Right cardiac atrium (tissue), 5 donors: ENCODE data around the gene RELT. TPM values are rescaled to one million over a fixed set of nuclear protein-coding genes. Genes with fewer than 3 reads are reported as not detected.

Experiments used
- ATAC-seq, 2 donors: fragments of 200-7000 bp; cut with Tn5 transposase; one replicate each; pipeline versions ENCODE4 v1.8.0 to v1.9.1; 2020; ENCODE audit warnings: moderate library complexity in 2 of 2, mild to moderate bottlenecking in 1 of 2
- DNase-seq, 3 donors: peaks; one replicate each; pipeline ENCODE4 v3.0.0-alpha.2; 2020
- H3K27ac ChIP-seq: one replicate; pipeline ENCODE4 v1.5.1; 2013; ENCODE audit warnings: mild to moderate bottlenecking, low read length, control low read depth, moderate library complexity
- H3K27me3 ChIP-seq: one replicate; pipeline ENCODE4 v1.6.1; 2013; ENCODE audit not compliant: control insufficient read depth, insufficient read depth
- H3K4me1 ChIP-seq: one replicate; pipeline ENCODE4 v1.6.1; 2013; ENCODE audit warnings: low read length; ENCODE audit not compliant: control insufficient read depth, insufficient read depth
- H3K4me3 ChIP-seq: one replicate; pipeline ENCODE4 v1.5.1; 2013; ENCODE audit warnings: low read length, control low read depth
- H3K9me3 ChIP-seq: one replicate; pipeline ENCODE4 v1.6.1; 2013; ENCODE audit warnings: low read length; ENCODE audit not compliant: control insufficient read depth
- WGBS: extraction: QIAGEN DNeasy Blood & Tissue Kit; methylation state at CpG from one replicate; pipeline ENCODE4 v1.1.7; 2013; 5-methylcytosine and 5-hydroxymethylcytosine counted together
- intact Hi-C, 4 donors: fragments of 100-400 bp; cut with DNase I; formaldehyde crosslinking; loops; one replicate each; pipeline versions ENCODE4 v1.11.0 to v1.14.0; 2022 to 2023
- polyA plus RNA-seq: library from polyadenylated mRNA; stranded (reverse); fragments of 200-250 nt; gene quantifications from one replicate; pipeline ENCODE4 v1.2.3, GENCODE V29; 2013
- total RNA-seq, 4 donors: library from RNA; stranded (reverse); fragmentation: NEBNext Ultra II Directional; extraction: Animal tissue kit (Norgen Biotek cat#: 25700); gene quantifications; one replicate each; pipeline ENCODE4 v1.2.1, GENCODE V29; 2021
- donor health status: healthy with polysubstance abuse.
- donor health status: DM: no; HTN: yes; CAD: no.
- donor health status: DM: no; HTN: no; CAD: no.
- donor health status: DM: no; HTN: yes; CAD: no; lungs with severe emphysema.
- donor health status: DM: yes; HTN: yes; CAD: no.

RELT gene
- total and polyA plus RNA-seq, 5 donors = 3.9 to 11.2 (median 6.0) TPM

DNA sequence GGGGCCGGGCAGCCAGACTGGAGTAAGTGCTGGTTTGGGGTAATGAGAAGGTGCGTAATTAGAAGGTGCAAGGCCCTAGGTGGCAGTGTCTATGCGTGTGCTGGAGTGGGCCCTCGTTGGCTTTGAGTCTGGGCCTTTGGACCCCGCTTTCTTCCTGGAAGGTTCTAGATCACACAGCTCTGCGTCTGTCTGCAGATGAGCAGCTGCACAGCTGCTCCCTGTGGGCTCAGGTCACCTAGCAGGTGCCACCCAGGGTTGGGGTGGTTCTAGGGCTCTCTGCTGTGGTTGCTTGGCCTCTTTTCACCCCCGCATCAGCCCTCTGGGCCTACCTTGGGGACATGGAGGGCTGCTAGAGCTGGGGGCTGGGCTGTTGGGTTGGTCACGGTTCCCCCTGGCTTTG is 10.3 kb downstream of the RELT start:
- Histone ChIP-seq H3K4me3 (no peak overlapping the region), H3K27me3 (no peaks in the 10 kb centered on the region), H3K27ac (no peak overlapping the region), H3K9me3 (no peaks in the 10 kb centered on the region), H3K4me1 (peaks cover 13% of the 10 kb centered on the region)
- DNase-seq (peak in 1 of 3 donors; percentile 0), ATAC-seq (no peak)
- intact Hi-C loops = no loop called here
- WGBS = 93% methylated on average over 8 of the region's 8 CpGs

DNA sequence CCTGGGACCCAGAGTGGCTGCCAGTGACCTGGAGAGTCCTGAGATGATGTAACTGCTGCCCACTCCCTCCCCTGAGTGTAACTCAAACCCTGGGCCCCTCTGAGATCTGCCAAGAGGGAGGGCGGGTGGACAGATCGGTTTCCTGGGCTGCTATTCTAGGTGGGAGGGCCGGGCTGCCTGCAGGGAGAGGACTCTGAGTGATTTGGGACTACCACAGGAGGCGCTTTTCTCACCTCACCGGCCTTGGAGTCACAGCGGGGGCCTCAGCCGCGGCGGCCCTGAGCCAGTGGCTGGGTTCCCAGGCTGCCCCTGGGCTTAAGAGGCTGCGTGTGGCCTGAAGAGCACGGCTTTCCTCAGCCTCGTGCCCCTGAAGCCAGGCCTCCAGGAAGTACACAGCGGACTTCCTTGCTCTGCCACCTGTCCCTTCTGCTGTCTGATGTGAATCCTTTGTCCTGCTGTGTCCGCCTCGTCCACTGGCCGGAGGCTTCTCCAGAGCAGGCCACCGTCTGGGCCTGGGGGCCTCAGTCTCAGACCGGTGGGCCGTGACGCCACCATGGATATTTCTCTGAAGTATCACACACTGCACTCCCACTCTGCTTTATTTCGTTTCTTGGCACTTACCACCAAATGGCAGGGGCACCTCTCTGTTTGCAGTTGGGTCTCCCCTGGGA is 11.5 kb downstream of the RELT start:
- H3K4me1 ChIP-seq = peaks cover 13% of the 10 kb centered on the region
- intact Hi-C loops = no loop called here
- no peaks in the 10 kb centered on the region for H3K27me3 ChIP-seq
- H3K4me3 ChIP-seq = no peak overlapping the region
- ATAC-seq (peak in 1 of 2 donors; percentile 27), DNase-seq (peak in 2 of 3 donors; percentile 51 to 56)
- WGBS = 80% methylated on average over 21 of the region's 21 CpGs
- no peaks in the 10 kb centered on the region for H3K9me3 ChIP-seq
- H3K27ac ChIP-seq = no peak overlapping the region

DNA sequence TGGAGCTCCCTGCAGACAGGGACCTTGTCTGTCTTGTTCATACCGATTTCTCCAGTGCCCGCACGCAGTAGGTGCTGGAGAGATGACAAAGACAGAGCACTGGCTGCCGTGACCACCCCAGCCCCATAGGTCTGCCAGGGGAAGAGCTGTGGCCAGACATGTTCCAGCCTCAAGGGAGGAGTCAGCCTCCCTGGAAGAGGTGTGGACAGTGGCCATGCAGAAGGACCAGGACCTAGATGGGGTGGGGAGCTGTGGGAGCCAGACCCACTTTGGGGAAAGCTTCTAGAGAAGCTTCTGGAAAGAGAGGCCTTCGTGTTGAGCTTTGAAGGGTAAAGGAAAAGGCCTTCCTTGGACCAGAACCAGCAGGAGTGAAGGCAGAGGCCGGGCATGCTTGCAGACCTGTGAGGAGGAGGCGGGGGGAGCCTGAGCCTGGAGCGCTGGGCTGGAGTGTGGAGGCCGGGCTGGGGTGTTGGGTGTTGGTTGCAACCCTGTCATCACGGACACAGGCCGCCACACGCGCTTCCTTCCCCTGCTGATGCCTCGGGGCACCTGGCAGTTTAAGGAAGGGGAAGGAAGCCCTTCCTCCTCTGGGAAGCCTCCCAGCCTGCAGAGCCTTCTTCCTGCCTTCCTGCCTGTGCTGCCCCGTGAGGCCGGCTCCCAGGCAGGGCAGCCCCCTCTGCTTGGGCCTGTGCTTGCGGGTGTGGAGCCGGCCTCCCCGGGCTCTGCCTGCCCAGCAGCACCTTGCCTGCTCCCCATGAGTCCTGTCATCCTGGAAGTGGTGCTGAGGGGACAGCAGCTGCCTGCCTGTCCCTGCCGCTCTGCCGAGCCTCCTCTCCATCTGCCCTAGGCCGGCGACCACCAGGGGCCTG is 12.3 kb downstream of the RELT start:
- Histone ChIP-seq H3K4me3 (no peak overlapping the region), H3K4me1 (peaks cover 13% of the 10 kb centered on the region), H3K9me3 (no peaks in the 10 kb centered on the region), H3K27me3 (no peaks in the 10 kb centered on the region), H3K27ac (no peak overlapping the region)
- DNase-seq (peak; percentile 61 to 88 (median 87)), ATAC-seq (peak; percentile 56 to 59)
- intact Hi-C loops = no loop called here
- 45% methylated on average over 23 of the region's 23 CpGs for WGBS

DNA sequence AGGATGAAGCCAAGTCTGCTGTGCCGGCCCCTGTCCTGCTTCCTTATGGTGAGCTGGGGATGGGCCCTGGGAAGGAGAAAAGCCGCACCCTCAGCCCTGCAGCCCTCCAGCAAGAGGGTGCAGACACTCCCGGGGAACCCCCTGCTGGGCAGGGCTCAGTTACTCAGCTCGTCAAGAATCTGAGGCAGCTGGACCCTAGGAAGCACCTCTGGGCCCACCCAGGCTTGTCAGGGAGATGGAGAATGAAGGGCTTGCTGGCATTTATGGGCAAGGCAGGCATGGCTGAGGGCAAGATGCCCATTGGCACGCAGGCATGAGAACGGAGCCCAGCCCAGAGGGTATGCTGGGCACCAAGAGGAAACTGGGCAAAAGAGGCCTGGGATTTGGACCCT is 12.9 kb downstream of the RELT start:
- Histone ChIP-seq H3K27me3 (no peaks in the 10 kb centered on the region), H3K9me3 (no peaks in the 10 kb centered on the region), H3K4me3 (no peak overlapping the region), H3K27ac (no peak overlapping the region), H3K4me1 (peaks cover 13% of the 10 kb centered on the region)
- ATAC-seq (no peak), DNase-seq (peak in 1 of 3 donors; percentile 42)
- WGBS = 74% methylated on average over 6 of the region's 6 CpGs
- intact Hi-C loops = no loop called here

DNA sequence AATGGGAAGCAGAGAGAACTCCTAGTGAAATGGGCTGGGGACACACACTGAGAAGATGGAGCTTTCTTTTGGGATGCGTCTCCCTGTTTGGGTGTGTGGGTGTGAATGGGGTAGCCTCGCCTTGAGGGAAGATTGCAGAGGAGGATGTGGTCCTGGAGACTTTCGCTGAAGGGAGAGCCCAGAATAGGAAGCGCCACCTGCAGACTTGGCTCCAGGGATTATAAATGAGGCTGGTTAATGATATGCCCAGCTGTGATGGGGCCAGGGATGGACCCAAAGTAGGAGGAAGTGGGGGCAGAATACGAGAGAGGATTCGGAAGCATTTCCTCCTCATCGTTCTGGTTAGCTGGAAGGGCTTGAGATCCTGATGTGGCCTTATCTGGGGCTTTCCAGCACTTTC is 13.7 kb downstream of the RELT start:
- intact Hi-C loops = loop anchor here in 3 of 4 donors (5.0 kb wide), 2 partner anchors 38 to 93 kb away; no protein-coding TSS in a partner anchor
- Histone ChIP-seq H3K4me3 (no peak overlapping the region), H3K27me3 (no peaks in the 10 kb centered on the region), H3K27ac (no peak overlapping the region), H3K9me3 (no peaks in the 10 kb centered on the region), H3K4me1 (peaks cover 13% of the 10 kb centered on the region)
- no peak for ATAC-seq
- 75% methylated on average over 7 of the region's 7 CpGs for WGBS
- DNase-seq = no peak

DNA sequence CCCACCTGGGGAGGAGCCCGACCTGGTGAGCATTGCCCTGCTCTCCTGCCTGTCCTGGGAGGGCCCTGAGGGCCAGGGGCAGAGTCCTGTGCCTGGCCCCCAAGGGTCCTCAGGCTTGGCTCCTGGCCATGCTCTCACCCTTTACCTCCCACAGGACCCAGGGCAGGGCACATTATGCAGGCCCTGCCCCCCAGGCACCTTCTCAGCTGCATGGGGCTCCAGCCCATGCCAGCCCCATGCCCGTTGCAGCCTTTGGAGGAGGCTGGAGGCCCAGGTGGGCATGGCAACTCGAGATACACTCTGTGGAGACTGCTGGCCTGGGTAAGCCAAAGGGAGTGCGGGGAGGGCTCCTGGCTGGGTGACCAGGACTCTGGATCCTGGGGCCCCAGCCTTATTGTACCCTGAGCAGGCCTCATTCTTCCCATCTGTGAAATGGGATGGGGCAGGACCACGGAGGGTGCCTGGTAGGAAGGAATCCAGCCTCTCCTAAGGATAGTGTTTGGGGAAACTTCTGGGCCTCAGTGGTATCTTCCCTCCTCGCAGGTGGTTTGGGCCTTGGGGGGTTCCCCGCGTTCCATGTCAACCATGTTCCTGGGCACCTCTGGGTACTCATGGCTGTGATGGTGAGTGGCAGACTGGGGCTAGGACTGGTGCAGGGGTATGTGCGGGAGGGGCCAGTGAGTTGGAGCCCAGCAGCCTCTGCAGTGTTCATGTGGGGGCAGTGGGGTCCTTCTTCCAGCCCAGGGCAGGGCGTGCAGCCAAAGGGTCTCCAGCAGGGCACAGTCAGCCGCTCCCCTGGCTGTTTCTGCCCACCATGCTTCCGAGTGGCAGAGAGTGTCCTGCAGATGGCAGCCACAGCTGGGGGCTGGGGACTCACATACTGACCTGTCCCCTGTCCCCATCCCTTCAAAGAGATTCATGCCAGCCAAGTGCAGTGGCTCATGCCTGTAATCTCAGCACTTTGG is 14.7 kb downstream of the RELT start:
- Histone ChIP-seq H3K9me3 (no peaks in the 10 kb centered on the region), H3K4me1 (peaks cover 13% of the 10 kb centered on the region), H3K4me3 (no peak overlapping the region), H3K27ac (no peak overlapping the region), H3K27me3 (no peaks in the 10 kb centered on the region)
- ATAC-seq (no peak), DNase-seq (peak in 1 of 3 donors; percentile 58)
- intact Hi-C loops = loop anchor here in 3 of 4 donors (5.0 kb wide), 2 partner anchors 39 to 94 kb away; no protein-coding TSS in a partner anchor
- 96% methylated on average over 12 of the region's 12 CpGs for WGBS

DNA sequence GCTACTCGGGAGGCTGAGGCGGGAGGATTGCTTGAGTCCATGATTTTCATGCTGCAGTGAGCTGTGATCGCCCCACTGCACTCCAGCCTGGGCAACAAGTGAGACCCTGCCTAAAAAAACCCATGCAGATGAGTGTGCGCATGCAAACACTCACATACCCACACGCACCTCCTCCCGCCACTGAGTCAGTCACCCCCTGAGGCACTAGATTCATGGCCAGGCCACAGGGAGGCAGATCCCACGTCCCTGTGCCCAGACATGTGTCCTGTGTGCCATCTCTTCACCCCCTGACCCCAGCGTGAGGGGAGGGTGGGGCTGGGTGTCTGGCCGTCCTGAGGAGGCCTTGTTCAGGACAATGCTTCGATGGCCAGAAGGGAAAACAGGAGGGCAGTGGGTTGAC is 15.5 kb downstream of the RELT start:
- H3K4me1 ChIP-seq = peaks cover 13% of the 10 kb centered on the region
- no peaks in the 10 kb centered on the region for H3K9me3 ChIP-seq
- 93% methylated on average over 10 of the region's 10 CpGs for WGBS
- no peak overlapping the region for H3K27ac ChIP-seq
- DNase-seq (no peak), ATAC-seq (no peak)
- H3K4me3 ChIP-seq = no peak overlapping the region
- H3K27me3 ChIP-seq = no peaks in the 10 kb centered on the region
- intact Hi-C loops = loop anchor here in 3 of 4 donors (5.0 kb wide), 2 partner anchors 39 to 94 kb away; no protein-coding TSS in a partner anchor

DNA sequence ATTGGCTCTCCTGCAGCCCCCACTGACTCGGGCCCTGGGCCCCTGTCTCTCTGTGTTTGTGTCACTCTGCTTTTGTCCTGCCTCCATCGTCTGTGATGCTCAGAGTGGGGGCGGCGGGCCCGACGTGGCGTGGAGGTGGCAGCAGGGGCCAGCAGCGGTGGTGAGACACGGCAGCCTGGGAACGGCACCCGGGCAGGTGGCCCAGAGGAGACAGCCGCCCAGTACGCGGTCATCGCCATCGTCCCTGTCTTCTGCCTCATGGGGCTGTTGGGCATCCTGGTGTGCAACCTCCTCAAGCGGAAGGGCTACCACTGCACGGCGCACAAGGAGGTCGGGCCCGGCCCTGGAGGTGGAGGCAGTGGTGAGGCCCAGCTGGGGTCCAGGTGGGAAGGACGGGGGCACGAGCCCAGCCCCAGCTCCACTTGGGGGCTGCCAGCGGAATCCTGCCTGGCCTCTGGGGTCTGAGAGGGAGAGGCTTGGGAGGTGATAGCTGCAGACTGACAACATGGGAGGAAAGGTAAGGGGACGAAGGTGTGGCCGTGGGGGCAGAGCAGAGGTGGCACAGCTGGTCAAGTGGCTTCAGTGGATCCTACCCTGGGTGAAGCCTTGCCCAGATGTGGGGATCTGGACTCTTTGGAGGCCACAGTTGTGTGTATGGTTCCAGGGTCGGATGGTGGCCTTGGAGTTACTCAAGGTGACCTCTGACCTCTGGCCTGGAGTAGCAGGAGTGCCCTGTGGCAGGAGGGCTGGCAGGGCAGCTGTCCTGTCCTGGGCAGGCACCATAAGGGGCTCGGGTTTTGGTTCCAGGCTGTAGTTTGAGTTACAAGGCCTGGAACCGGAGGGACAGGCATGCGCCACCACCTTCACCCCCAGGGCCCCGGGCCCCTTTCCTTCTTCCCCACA is 16.2 kb downstream of the RELT start:
- DNase-seq (peak in 2 of 3 donors; percentile 43 to 65), ATAC-seq (no peak)
- Histone ChIP-seq H3K4me3 (no peak overlapping the region), H3K9me3 (no peaks in the 10 kb centered on the region), H3K4me1 (peaks cover 9% of the 10 kb centered on the region), H3K27ac (no peak overlapping the region), H3K27me3 (no peaks in the 10 kb centered on the region)
- WGBS = 92% methylated on average over 31 of the region's 31 CpGs
- intact Hi-C loops = loop anchor here in 3 of 4 donors (5.0 kb wide), 2 partner anchors 40 to 95 kb away; no protein-coding TSS in a partner anchor

DNA sequence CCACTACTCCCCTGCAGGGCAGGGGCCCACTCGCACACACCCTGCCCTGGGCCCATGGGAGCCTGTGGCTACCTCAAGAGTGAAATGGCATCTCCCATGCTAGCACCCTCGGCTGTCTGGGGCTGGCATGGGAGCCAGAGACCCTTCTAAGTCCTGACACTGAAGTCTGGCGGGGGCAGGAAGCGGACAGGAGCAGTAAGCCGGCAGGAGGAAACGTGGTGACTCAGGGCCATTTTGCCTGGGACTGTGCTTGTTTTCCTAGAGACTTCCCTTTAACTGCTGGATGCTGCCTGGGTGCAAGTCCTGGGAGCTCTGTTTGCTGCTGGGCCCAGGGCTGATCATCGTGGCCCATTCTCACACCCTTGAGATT is 16.8 kb downstream of the RELT start:
- no peak overlapping the region for H3K27ac ChIP-seq
- DNase-seq = peak in 1 of 3 donors; percentile 41
- WGBS = 80% methylated on average over 7 of the region's 7 CpGs
- intact Hi-C loops = loop anchor here in 3 of 4 donors (5.0 kb wide), 2 partner anchors 41 to 96 kb away; no protein-coding TSS in a partner anchor
- peaks cover 4% of the 10 kb centered on the region for H3K4me1 ChIP-seq
- H3K27me3 ChIP-seq = no peaks in the 10 kb centered on the region
- ATAC-seq = no peak
- no peak overlapping the region for H3K4me3 ChIP-seq
- H3K9me3 ChIP-seq = no peaks in the 10 kb centered on the region
